GM12874 (cell line): ENCODE measurements around the gene LRP8.

Experiments used
- TF ChIP-seq, protein P1 (sequence below): IDR thresholded peaks from 2 replicates; pipeline ENCODE4 v1.5.1; 2011; ENCODE audit warnings: low read depth, mild to moderate bottlenecking, control low read depth, low read length, moderate library complexity; ENCODE audit not compliant: insufficient read depth

The LRP8 gene

DNA sequence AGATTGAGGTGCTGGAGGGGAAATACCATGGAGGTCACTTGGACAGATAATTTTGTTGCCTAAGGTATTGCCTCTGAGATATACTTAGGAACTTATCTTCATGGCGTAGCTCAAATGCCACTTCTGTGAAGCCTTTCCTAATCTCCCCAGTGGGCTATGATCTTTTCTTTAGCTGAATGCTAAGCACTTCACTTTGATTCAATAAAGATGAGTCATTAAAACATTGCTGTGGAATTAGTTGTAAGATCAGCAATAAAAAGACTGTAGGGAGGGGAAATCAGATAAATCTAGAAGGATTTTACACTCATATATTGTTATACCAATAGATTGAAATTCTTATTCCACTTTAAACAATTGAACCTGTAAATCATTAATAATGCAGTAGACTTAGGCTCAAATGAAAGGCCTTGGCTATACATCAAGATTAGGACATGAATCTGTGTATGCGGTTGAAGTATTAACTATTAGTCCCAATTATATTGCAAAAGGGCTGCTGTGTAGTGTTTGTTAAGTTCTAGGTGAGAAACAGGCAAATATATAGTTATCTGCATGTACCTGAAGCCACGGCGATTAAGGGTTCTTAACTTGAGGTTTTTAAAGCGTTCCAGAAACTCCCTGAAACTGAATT is 70.3 kb downstream of the LRP8 start:
- TF ChIP-seq, protein P1, sequence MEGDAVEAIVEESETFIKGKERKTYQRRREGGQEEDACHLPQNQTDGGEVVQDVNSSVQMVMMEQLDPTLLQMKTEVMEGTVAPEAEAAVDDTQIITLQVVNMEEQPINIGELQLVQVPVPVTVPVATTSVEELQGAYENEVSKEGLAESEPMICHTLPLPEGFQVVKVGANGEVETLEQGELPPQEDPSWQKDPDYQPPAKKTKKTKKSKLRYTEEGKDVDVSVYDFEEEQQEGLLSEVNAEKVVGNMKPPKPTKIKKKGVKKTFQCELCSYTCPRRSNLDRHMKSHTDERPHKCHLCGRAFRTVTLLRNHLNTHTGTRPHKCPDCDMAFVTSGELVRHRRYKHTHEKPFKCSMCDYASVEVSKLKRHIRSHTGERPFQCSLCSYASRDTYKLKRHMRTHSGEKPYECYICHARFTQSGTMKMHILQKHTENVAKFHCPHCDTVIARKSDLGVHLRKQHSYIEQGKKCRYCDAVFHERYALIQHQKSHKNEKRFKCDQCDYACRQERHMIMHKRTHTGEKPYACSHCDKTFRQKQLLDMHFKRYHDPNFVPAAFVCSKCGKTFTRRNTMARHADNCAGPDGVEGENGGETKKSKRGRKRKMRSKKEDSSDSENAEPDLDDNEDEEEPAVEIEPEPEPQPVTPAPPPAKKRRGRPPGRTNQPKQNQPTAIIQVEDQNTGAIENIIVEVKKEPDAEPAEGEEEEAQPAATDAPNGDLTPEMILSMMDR: no peak

DNA sequence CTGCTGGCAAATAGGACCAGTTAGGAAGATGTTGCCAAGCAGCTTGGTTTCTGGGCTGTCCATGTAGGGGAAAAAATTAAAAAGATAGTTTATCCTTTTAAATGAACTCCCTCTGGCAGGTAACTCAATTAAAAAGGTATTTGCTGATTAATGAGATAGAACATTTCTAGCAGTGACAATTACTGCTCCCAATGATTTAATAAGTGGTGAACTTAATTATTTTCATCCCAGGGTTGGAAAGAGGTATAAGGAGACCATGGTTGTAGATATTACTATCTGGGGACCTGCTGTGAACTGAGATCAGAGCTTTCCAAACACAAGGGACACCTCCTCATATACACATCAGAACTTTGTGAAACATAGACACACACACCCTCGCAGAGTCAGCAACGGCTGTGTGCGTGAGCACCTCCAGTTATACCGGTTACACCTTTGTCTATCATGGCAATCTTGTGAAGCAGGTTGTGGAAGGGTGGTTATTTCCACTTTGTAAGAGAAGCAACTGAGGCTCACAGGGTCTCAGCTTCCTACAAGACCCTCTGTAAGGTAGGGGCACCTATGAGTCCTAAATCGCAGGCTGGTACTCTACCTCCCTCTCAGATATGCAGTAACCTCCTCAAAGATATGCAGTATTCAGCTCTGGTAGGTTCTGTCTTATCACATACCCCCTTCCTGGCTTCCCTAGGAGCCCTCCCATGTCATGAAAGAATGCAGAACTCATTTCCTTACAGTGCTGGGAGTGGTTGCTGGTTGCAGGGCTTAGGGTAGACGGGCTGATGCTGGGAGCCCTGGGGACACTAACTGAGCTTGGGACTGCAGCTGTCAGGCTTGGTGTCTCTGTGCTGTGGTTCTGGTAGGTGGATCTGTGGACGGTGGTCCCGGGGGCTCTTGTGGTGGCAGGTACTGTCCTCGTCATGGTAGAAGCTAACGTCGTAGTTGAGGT is 71.1 kb downstream of the LRP8 start:
- TF ChIP-seq, protein P1: no peak

DNA sequence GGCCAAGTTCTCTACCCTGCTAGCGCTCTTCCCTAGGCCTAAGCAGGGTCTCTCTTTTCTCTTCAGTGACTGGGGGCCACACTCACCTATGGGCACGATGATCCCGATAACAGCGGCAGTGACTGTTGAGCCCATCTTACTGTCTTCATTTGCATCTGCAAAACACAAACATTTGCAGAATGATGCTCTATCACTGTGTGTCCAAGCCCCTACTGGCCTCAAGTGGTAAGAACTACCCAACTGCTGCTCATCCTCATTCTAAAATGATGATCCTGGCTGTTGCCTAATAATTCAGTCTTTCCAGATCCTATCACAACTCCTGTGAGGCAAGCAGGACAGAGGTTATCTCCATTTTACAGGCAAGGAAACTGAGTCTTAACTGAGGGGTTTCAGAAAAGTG is 72.8 kb downstream of the LRP8 start:
- TF ChIP-seq, protein P1: 0 out of 2 replicates have a peak, but pooled peaks have one; percentile 20

DNA sequence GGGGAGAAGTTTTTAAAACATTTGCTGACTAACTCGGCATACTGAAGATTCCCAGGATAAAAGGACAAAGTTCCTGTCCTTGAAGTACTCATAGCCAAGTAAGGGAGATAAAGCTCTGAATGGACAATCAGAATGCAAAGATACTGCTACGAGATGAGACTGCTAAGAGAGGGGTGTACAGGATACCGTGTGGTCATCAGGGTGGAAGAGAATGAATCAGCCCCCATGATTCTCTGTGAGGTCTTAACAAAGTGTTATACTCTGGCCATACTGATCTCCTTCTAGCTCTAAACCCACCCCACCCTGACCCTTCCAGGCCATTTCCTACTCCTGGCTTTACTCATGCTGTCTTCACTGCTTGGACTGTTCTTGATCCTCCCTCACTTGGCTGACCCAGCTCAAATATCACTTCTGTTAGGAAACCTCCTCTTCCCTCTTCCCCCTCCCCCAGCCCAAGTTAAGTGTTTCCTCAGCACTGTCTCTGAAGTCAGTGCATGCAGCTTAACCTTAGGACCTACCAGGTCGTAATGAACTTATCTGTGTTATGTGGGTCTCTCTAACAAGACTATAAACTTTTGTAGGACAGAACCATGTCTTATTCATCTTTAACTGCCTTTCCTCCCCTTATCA is 73.7 kb downstream of the LRP8 start:
- TF ChIP-seq, protein P1: no peak

DNA sequence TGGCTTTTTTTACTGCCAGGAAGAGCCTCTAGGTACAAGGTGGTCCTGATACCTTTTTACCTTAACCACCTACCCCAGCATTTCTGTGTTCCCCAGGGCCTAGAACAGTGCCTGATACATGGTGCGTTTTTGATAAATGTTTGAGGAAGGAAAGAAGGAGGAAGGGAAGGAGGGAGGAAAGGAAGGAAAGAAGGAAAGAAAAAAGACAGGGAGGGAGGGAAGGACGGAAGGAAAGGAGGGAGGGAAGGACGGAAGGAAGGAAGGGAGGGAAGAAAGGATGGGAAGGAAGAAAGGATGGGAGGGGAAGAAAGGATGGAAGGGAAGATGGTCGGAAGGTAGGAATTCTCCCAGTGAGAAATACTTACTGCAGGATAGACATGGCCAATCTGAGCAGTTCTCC is 77.5 kb downstream of the LRP8 start:
- TF ChIP-seq, protein P1: no peak

DNA sequence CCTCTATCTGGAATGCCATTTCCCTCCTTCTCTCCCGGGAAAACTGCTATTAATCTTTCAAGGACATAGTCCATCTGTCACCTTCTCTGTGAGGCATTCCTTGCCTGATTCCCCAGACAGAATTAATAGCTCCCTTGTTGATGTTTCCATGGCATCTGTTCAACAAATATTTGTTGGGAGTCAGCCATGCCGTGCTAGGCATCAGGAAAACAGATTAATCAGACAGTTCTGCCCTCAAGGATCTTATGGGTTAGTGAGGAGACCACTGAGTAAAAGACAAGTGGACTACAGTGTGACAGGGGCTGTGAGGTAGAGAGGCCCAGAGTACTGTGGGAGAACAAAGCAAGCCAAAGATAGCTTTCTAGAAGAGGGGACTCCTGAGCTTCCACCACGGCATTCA is 78.2 kb downstream of the LRP8 start:
- TF ChIP-seq, protein P1: no peak

DNA sequence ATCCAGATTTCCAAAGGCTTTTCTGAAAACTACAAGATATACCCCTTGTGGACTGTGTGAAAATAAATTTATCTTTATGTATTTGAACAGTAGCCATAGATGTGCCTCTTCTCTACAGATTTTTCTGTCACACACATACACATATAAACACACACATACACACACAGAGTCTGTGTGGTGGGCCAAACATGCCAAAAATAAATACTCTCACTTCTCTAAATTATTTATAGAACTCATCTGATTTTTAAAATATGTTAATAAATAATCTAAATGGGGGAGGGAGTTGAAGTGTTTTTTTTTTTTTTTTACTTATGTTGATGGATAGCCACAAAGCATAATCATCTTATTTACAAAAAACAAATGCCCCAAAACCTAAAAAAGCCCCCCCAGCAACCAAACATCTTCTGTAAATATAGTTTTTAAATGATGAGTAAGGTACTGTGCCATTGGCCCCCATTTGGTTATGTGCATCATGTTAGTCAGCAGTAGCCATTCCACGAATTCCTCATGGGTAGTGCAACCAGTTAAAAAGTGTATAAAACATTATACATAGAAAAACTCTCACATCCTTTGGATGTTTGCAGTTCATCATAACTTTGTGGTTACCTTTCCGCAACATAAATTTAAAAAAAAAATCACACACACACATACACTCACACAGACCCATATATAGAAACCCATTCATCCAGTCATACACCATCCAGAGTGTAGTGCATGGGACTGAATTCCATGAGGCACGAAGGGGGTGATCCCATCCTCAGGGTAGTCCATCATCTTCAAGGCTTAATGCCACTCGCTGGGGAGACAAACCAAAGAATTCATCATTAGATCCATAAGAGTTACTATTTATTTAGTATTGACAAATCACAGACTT is 81.4 kb downstream of the LRP8 start:
- TF ChIP-seq, protein P1: no peak
